Measurements from ENCODE around the gene ACSM2B. TPM values are rescaled to one million over a fixed set of nuclear protein-coding genes. Genes with fewer than 3 reads are reported as not detected.

The ACSM2B gene
- total RNA-seq, 1 experiment from 2014 or later, result not detected

- no peaks in the 10 kb centered on the region for H3K9me3 Mint-ChIP-seq (ENCODE audit: unreplicated experiment)
Observed at GRCh38 chr16:20614186-20615141, 38.3 kb upstream of the ACSM2B start.

GRCh38 chr16:20613481-20614185 lies 37.5 kb upstream of the ACSM2B start:
- no peak for DNase-seq (ENCODE audit: unreplicated experiment)
- Mint-ChIP-seq H3K27ac (ENCODE audit: low read depth, unreplicated experiment) (no peak overlapping the region), H3K4me3 (ENCODE audit: unreplicated experiment) (no peak overlapping the region), H3K36me3 (ENCODE audit: insufficient read depth, unreplicated experiment) (no peaks in the 10 kb centered on the region), H3K4me1 (ENCODE audit: insufficient read depth, unreplicated experiment) (no peaks in the 10 kb centered on the region), H3K27me3 (ENCODE audit: insufficient read depth, unreplicated experiment) (peaks cover 71% of the 10 kb centered on the region), H3K9me3 (ENCODE audit: unreplicated experiment) (no peaks in the 10 kb centered on the region)
- intact Hi-C loops (cut with micrococcal nuclease), result no loop called here
- no TSS peak for BruUV-seq (replicated peaks)
- CTCF ChIA-PET, result interaction anchor here (0.6 kb wide), 1 partner anchor 201 kb away, joined by 3 read pairs; no protein-coding TSS in a partner anchor
- POLR2A ChIA-PET, result no interaction called here
- no peak for TF ChIP-seq CTCF (IDR thresholded peaks at IDR 0.05; ENCODE audit: unreplicated experiment)

More at GRCh38 chr16:20614186-20615141, 38.3 kb upstream of the ACSM2B start:
- ChIA-PET CTCF (interaction anchor here (0.6 kb wide), 1 partner anchor 201 kb away, joined by 3 read pairs; no protein-coding TSS in a partner anchor), POLR2A (no interaction called here)
- no peak for TF ChIP-seq CTCF (IDR thresholded peaks at IDR 0.05; ENCODE audit: unreplicated experiment)
- Mint-ChIP-seq H3K4me3 (ENCODE audit: unreplicated experiment) (no peak overlapping the region), H3K27ac (ENCODE audit: low read depth, unreplicated experiment) (no peak overlapping the region), H3K27me3 (ENCODE audit: insufficient read depth, unreplicated experiment) (peaks cover 71% of the 10 kb centered on the region), H3K36me3 (ENCODE audit: insufficient read depth, unreplicated experiment) (no peaks in the 10 kb centered on the region), H3K4me1 (ENCODE audit: insufficient read depth, unreplicated experiment) (no peaks in the 10 kb centered on the region)
- intact Hi-C loops (cut with micrococcal nuclease), result no loop called here
- BruUV-seq (replicated peaks), result no TSS peak
- DNase-seq (ENCODE audit: unreplicated experiment), result no peak

- no TSS peak for BruUV-seq (replicated peaks)
- intact Hi-C loops (cut with micrococcal nuclease), result no loop called here
- Mint-ChIP-seq H3K36me3 (ENCODE audit: insufficient read depth, unreplicated experiment) (no peaks in the 10 kb centered on the region), H3K27me3 (ENCODE audit: insufficient read depth, unreplicated experiment) (peaks cover 74% of the 10 kb centered on the region), H3K9me3 (ENCODE audit: unreplicated experiment) (no peaks in the 10 kb centered on the region), H3K4me3 (ENCODE audit: unreplicated experiment) (no peak overlapping the region), H3K4me1 (ENCODE audit: insufficient read depth, unreplicated experiment) (no peaks in the 10 kb centered on the region), H3K27ac (ENCODE audit: low read depth, unreplicated experiment) (no peak overlapping the region)
- CTCF ChIA-PET, result interaction anchor here (0.6 kb wide), 1 partner anchor 312 kb away, joined by 4 read pairs; no protein-coding TSS in a partner anchor
- no peak for DNase-seq (ENCODE audit: unreplicated experiment)
- no peak for TF ChIP-seq CTCF (IDR thresholded peaks at IDR 0.05; ENCODE audit: unreplicated experiment)
- POLR2A ChIA-PET, result no interaction called here
Observed at GRCh38 chr16:20612551-20613480, 36.6 kb upstream of the ACSM2B start.

Measured in MCF 10A (cell line).